Activated CD4-positive, alpha-beta memory T cell treated with anti-CD3 and anti-CD28 coated beads, Interleukin-2, amount 10 ng/mL, durations not matched to agents 7 days and 5 days (primary cell): ENCODE measurements around the gene RGS10. TPM values are rescaled to one million over a fixed set of nuclear protein-coding genes. Genes with fewer than 3 reads are reported as not detected.
A peak's percentile ranks its signal among the peaks of the same experiment; 100 is the strongest.

Source experiments
- CTCF ChIA-PET: fragments of 350-600 bp; sonication (Branson Sonifier 250); formaldehyde crosslinking; loops from one replicate; lab custom pipeline; 2021; ENCODE audit warnings: antibody characterized with exemption, inconsistent platforms; lab: Charles Lee
- POLR2A ChIA-PET: fragments of 350-600 bp; sonication (Branson Sonifier 250); formaldehyde crosslinking; loops from one replicate; lab custom pipeline; 2021; ENCODE audit warnings: antibody characterized with exemption; lab: Charles Lee
- DNase-seq: peaks from one replicate; pipeline ENCODE4 v3.0.0-alpha.2; 2020
- H3K27ac Mint-ChIP-seq: one replicate; pipeline ENCODE4 v1.8.0; 2021; ENCODE audit warnings: mild to moderate bottlenecking, mixed read lengths
- H3K27me3 Mint-ChIP-seq: one replicate; pipeline ENCODE4 v1.8.0; 2021; ENCODE audit warnings: mixed read lengths
- H3K36me3 Mint-ChIP-seq: one replicate; pipeline ENCODE4 v1.8.0; 2021; ENCODE audit warnings: low read depth, mixed read lengths
- H3K4me1 Mint-ChIP-seq: one replicate; pipeline ENCODE4 v1.8.0; 2021; ENCODE audit warnings: mixed read lengths
- H3K4me3 Mint-ChIP-seq: one replicate; pipeline ENCODE4 v1.8.0; 2021; ENCODE audit warnings: mild to moderate bottlenecking, mixed read lengths
- H3K9me3 Mint-ChIP-seq: one replicate; pipeline ENCODE4 v1.8.0; 2021; ENCODE audit warnings: mixed read lengths
- total RNA-seq, 2 experiments: library from RNA; stranded (reverse); gene quantifications; one replicate each; pipeline ENCODE4 v1.2.3, GENCODE V29; 2021

Gene RGS10
- total RNA-seq, 2 experiments from 2014 or later, result 137 to 140 TPM

GRCh38 chr10:119546009-119546408 is 3.5 kb upstream of the RGS10 start:
- ChIA-PET CTCF (interaction anchor here (1.2 kb wide), 2 partner anchors 27 to 339 kb away, joined by 3 read pairs; partner anchors contain the start of gene GRK5), POLR2A (no interaction called here)
- H3K4me1 Mint-ChIP-seq, result peaks cover 18% of the 10 kb centered on the region
- H3K27me3 Mint-ChIP-seq, result peaks cover 40% of the 10 kb centered on the region
- no peaks in the 10 kb centered on the region for H3K9me3 Mint-ChIP-seq
- DNase-seq, result no peak
- no peak overlapping the region for H3K27ac Mint-ChIP-seq
- no peaks in the 10 kb centered on the region for H3K36me3 Mint-ChIP-seq
- H3K4me3 Mint-ChIP-seq, result no peak overlapping the region

GRCh38 chr10:119545310-119545709 is 2.8 kb upstream of the RGS10 start:
- H3K27me3 Mint-ChIP-seq, result peaks cover 36% of the 10 kb centered on the region
- no peak overlapping the region for H3K4me3 Mint-ChIP-seq
- H3K36me3 Mint-ChIP-seq, result no peaks in the 10 kb centered on the region
- ChIA-PET CTCF (interaction anchor here (3.2 kb wide), 1 partner anchor 101 kb away, joined by 17 read pairs; no protein-coding TSS in a partner anchor), POLR2A (no interaction called here)
- H3K4me1 Mint-ChIP-seq, result peaks cover 25% of the 10 kb centered on the region
- no peak overlapping the region for H3K27ac Mint-ChIP-seq
- no peak for DNase-seq
- no peaks in the 10 kb centered on the region for H3K9me3 Mint-ChIP-seq

- H3K27ac Mint-ChIP-seq, result peak overlapping the region; percentile 19
- H3K4me1 Mint-ChIP-seq, result peaks cover 37% of the 10 kb centered on the region
- H3K4me3 Mint-ChIP-seq, result peak overlapping the region; percentile 78
- H3K36me3 Mint-ChIP-seq, result peaks cover 10% of the 10 kb centered on the region
- H3K9me3 Mint-ChIP-seq, result no peaks in the 10 kb centered on the region
- H3K27me3 Mint-ChIP-seq, result peaks cover 34% of the 10 kb centered on the region
- ChIA-PET POLR2A (interaction anchor here (0.7 to 4.9 kb wide), 12 partner anchors 14 to 344 kb away, joined by 3 to 43 read pairs (median 7); partner anchors contain the start of genes BAG3 and GRK5), CTCF (interaction anchor here (0.5 to 6.3 kb wide), 21 partner anchors 9 to 466 kb away, joined by 3 to 39 read pairs (median 5); partner anchors contain the start of gene GRK5)
- no peak for DNase-seq
Observed at GRCh38 chr10:119543814-119544642, 1.5 kb upstream of the RGS10 start.

GRCh38 chr10:119542988-119543813 is 682 bp upstream of the RGS10 start:
- Mint-ChIP-seq H3K27ac (peak overlapping the region; percentile 80), H3K9me3 (no peaks in the 10 kb centered on the region), H3K4me3 (peak overlapping the region; percentile 78), H3K4me1 (peaks cover 45% of the 10 kb centered on the region), H3K36me3 (peaks cover 15% of the 10 kb centered on the region), H3K27me3 (peaks cover 25% of the 10 kb centered on the region)
- ChIA-PET CTCF (interaction anchor here (0.5 to 6.3 kb wide), 36 partner anchors 8 to 465 kb away, joined by 3 to 39 read pairs (median 4); partner anchors contain the start of genes BAG3 and GRK5), POLR2A (interaction anchor here (0.6 to 4.9 kb wide), 28 partner anchors 10 to 453 kb away, joined by 3 to 43 read pairs (median 5); partner anchors contain the start of genes BAG3, GRK5 and TIAL1)
- DNase-seq, result peak; percentile 70

GRCh38 chr10:119541459-119542356 is 811 bp downstream of the RGS10 start:
- peaks cover 58% of the 10 kb centered on the region for H3K4me1 Mint-ChIP-seq
- H3K4me3 Mint-ChIP-seq, result peak overlapping the region; percentile 81
- peaks cover 23% of the 10 kb centered on the region for H3K36me3 Mint-ChIP-seq
- H3K9me3 Mint-ChIP-seq, result no peaks in the 10 kb centered on the region
- peak; percentile 54 for DNase-seq
- peaks cover 16% of the 10 kb centered on the region for H3K27me3 Mint-ChIP-seq
- H3K27ac Mint-ChIP-seq, result peak overlapping the region; percentile 75
- ChIA-PET CTCF (interaction anchor here (0.5 to 6.3 kb wide), 28 partner anchors 8 to 377 kb away, joined by 3 to 39 read pairs (median 4); partner anchors contain the start of genes BAG3 and GRK5), POLR2A (interaction anchor here (0.6 to 4.9 kb wide), 26 partner anchors 8 to 410 kb away, joined by 3 to 43 read pairs (median 6); partner anchors contain the start of genes BAG3, GRK5 and TIAL1)

GRCh38 chr10:119541046-119541445 is 1.5 kb downstream of the RGS10 start:
- Mint-ChIP-seq H3K4me3 (peak overlapping the region; percentile 81), H3K9me3 (no peaks in the 10 kb centered on the region), H3K36me3 (peaks cover 26% of the 10 kb centered on the region), H3K4me1 (peaks cover 64% of the 10 kb centered on the region), H3K27me3 (peaks cover 10% of the 10 kb centered on the region), H3K27ac (peak overlapping the region; percentile 50)
- CTCF ChIA-PET, result interaction anchor here (0.7 to 6.3 kb wide), 6 partner anchors 24 to 342 kb away, joined by 3 to 35 read pairs (median 4); partner anchors contain the start of gene GRK5
- DNase-seq, result no peak
- POLR2A ChIA-PET, result interaction anchor here (1.0 to 4.9 kb wide), 12 partner anchors 8 to 409 kb away, joined by 3 to 43 read pairs (median 6); partner anchors contain the start of genes BAG3, GRK5 and TIAL1

GRCh38 chr10:119540038-119540437 is 2.5 kb downstream of the RGS10 start:
- Mint-ChIP-seq H3K36me3 (peaks cover 35% of the 10 kb centered on the region), H3K27me3 (peaks cover 4% of the 10 kb centered on the region), H3K27ac (peak overlapping the region; percentile 71), H3K4me3 (peak overlapping the region; percentile 81), H3K4me1 (peaks cover 66% of the 10 kb centered on the region), H3K9me3 (no peaks in the 10 kb centered on the region)
- DNase-seq, result no peak
- CTCF ChIA-PET, result interaction anchor here (1.2 to 6.3 kb wide), 4 partner anchors 23 to 95 kb away, joined by 3 to 35 read pairs (median 6); no protein-coding TSS in a partner anchor
- POLR2A ChIA-PET, result interaction anchor here (0.5 to 4.9 kb wide), 10 partner anchors 10 to 340 kb away, joined by 3 to 43 read pairs (median 3); partner anchors contain the start of genes BAG3 and TIAL1

GRCh38 chr10:119539359-119539825 is 3.1 kb downstream of the RGS10 start:
- Mint-ChIP-seq H3K4me1 (peaks cover 67% of the 10 kb centered on the region), H3K4me3 (peak overlapping the region; percentile 74), H3K27ac (peak overlapping the region; percentile 88), H3K9me3 (no peaks in the 10 kb centered on the region), H3K36me3 (peaks cover 39% of the 10 kb centered on the region), H3K27me3 (peaks cover 3% of the 10 kb centered on the region)
- ChIA-PET CTCF (interaction anchor here (1.1 to 6.3 kb wide), 6 partner anchors 22 to 333 kb away, joined by 3 to 35 read pairs (median 6); no protein-coding TSS in a partner anchor), POLR2A (interaction anchor here (2.3 to 4.9 kb wide), 4 partner anchors 22 to 332 kb away, joined by 8 to 34 read pairs (median 16); partner anchors contain the start of genes BAG3, GRK5 and TIAL1)
- DNase-seq, result no peak

GRCh38 chr10:119538632-119539358 is 3.7 kb downstream of the RGS10 start:
- H3K4me3 Mint-ChIP-seq, result peak overlapping the region; percentile 74
- peaks cover 39% of the 10 kb centered on the region for H3K36me3 Mint-ChIP-seq
- POLR2A ChIA-PET, result interaction anchor here (2.3 to 4.9 kb wide), 4 partner anchors 22 to 332 kb away, joined by 8 to 34 read pairs (median 16); partner anchors contain the start of genes BAG3, GRK5 and TIAL1
- H3K9me3 Mint-ChIP-seq, result no peaks in the 10 kb centered on the region
- no peaks in the 10 kb centered on the region for H3K27me3 Mint-ChIP-seq
- DNase-seq, result peak; percentile 63
- H3K27ac Mint-ChIP-seq, result peak overlapping the region; percentile 88
- CTCF ChIA-PET, result interaction anchor here (0.9 to 6.3 kb wide), 7 partner anchors 21 to 332 kb away, joined by 3 to 35 read pairs (median 5); no protein-coding TSS in a partner anchor
- H3K4me1 Mint-ChIP-seq, result peaks cover 62% of the 10 kb centered on the region

GRCh38 chr10:119537953-119538630 is 4.4 kb downstream of the RGS10 start:
- ChIA-PET CTCF (interaction anchor here (0.9 to 2.3 kb wide), 3 partner anchors 44 to 331 kb away, joined by 3 to 8 read pairs (median 5); no protein-coding TSS in a partner anchor), POLR2A (interaction anchor here (2.3 to 2.9 kb wide), 2 partner anchors 21 to 331 kb away, joined by 8 to 14 read pairs; partner anchors contain the start of gene GRK5)
- peaks cover 62% of the 10 kb centered on the region for H3K4me1 Mint-ChIP-seq
- no peak for DNase-seq
- H3K27ac Mint-ChIP-seq, result peak overlapping the region; percentile 88
- no peaks in the 10 kb centered on the region for H3K27me3 Mint-ChIP-seq
- peaks cover 42% of the 10 kb centered on the region for H3K36me3 Mint-ChIP-seq
- H3K4me3 Mint-ChIP-seq, result peak overlapping the region; percentile 74
- H3K9me3 Mint-ChIP-seq, result no peaks in the 10 kb centered on the region
